Thymus (tissue), 11 donors: ENCODE measurements around the gene SIX2. TPM values are rescaled to one million over a fixed set of nuclear protein-coding genes. Genes with fewer than 3 reads are reported as not detected.

Experiments
- DNase-seq, 9 donors: peaks; one replicate each; pipeline ENCODE4 v3.0.0-alpha.2; 2013; ENCODE audit warnings: low spot score in 9 of 9, low read depth in 6 of 9, missing footprints in 1 of 9
- H3K27ac ChIP-seq, 2 donors: one replicate each; pipeline ENCODE4 v1.5.1; 2013; ENCODE audit warnings: control low read depth in 1 of 2, low read depth in 1 of 2, low read length in 1 of 2, mild to moderate bottlenecking in 1 of 2, moderate library complexity in 1 of 2
- H3K27me3 ChIP-seq, 2 donors: one replicate each; pipeline ENCODE4 v1.5.1; 2013; ENCODE audit warnings: low read length in 1 of 2; ENCODE audit not compliant: control insufficient read depth in 2 of 2, insufficient read depth in 1 of 2
- H3K36me3 ChIP-seq, 2 donors: one replicate each; pipeline ENCODE4 v1.5.1; 2013; ENCODE audit warnings: low read length in 1 of 2, mild to moderate bottlenecking in 1 of 2, moderate library complexity in 1 of 2; ENCODE audit not compliant: control insufficient read depth in 2 of 2, insufficient read depth in 2 of 2
- H3K4me1 ChIP-seq, 2 donors: one replicate each; pipeline ENCODE4 v1.5.1; 2013; ENCODE audit warnings: low read length in 2 of 2; ENCODE audit not compliant: control insufficient read depth in 2 of 2, insufficient read depth in 2 of 2
- H3K4me3 ChIP-seq, 2 donors: one replicate each; pipeline ENCODE4 v1.5.1; 2013; ENCODE audit warnings: low read length in 2 of 2, control low read depth in 1 of 2, mild to moderate bottlenecking in 1 of 2
- H3K9me3 ChIP-seq, 2 donors: one replicate each; pipeline ENCODE4 v1.5.1; 2013; ENCODE audit warnings: low read length in 1 of 2, mild to moderate bottlenecking in 1 of 2; ENCODE audit not compliant: control insufficient read depth in 2 of 2, insufficient read depth in 1 of 2
- WGBS: extraction: QIAGEN DNeasy Blood & Tissue Kit; methylation state at CpG from one replicate; pipeline ENCODE4 v1.1.7; 2013; 5-methylcytosine and 5-hydroxymethylcytosine counted together
- polyA plus RNA-seq: library from polyadenylated mRNA; stranded (reverse); fragments of 200-250 nt; gene quantifications from one replicate; pipeline ENCODE4 v1.2.3, GENCODE V29; 2013
- total RNA-seq: library from RNA; stranded (reverse); fragments of 120-200 nt; gene quantifications from one replicate; pipeline ENCODE4 v1.2.4, GENCODE V29; 2013
- donor health status: healthy.

Gene SIX2
- total and polyA plus RNA-seq, 2 donors: 0.90 to 16.7 TPM

GRCh38 chr2:44955593-44956392 lies 53.5 kb downstream of the SIX2 start:
- no peaks in the 10 kb centered on the region for H3K36me3 ChIP-seq
- H3K9me3 ChIP-seq: peaks cover 1 to 5% of the 10 kb centered on the region in 2 donors
- H3K4me3 ChIP-seq: no peak overlapping the region
- H3K27me3 ChIP-seq: peaks cover 48 to 87% of the 10 kb centered on the region in 2 donors
- WGBS: 12% methylated on average over 38 of the region's 38 CpGs
- peaks cover 0 to 13% of the 10 kb centered on the region in 2 donors for H3K4me1 ChIP-seq
- H3K27ac ChIP-seq: no peak overlapping the region
- peak; percentile 20 to 73 (median 39) for DNase-seq

Other genes with a start within 250 kb of the SIX2 start
- not detected for gene SIX3, start 67.8 kb downstream of the SIX2 start, total RNA-seq
- 0.11 TPM for gene SIX3, start 67.8 kb downstream of the SIX2 start, polyA plus RNA-seq